ENCODE measurements around the gene TTN. TPM values are rescaled to one million over a fixed set of nuclear protein-coding genes. Genes with fewer than 3 reads are reported as not detected.

The TTN gene
- total and polyA plus RNA-seq, 2 of the 8 experiments (the other 6 are each of a cell fraction or from before 2014, with no cell fraction given) = 0.30 to 9.7 TPM

DNA sequence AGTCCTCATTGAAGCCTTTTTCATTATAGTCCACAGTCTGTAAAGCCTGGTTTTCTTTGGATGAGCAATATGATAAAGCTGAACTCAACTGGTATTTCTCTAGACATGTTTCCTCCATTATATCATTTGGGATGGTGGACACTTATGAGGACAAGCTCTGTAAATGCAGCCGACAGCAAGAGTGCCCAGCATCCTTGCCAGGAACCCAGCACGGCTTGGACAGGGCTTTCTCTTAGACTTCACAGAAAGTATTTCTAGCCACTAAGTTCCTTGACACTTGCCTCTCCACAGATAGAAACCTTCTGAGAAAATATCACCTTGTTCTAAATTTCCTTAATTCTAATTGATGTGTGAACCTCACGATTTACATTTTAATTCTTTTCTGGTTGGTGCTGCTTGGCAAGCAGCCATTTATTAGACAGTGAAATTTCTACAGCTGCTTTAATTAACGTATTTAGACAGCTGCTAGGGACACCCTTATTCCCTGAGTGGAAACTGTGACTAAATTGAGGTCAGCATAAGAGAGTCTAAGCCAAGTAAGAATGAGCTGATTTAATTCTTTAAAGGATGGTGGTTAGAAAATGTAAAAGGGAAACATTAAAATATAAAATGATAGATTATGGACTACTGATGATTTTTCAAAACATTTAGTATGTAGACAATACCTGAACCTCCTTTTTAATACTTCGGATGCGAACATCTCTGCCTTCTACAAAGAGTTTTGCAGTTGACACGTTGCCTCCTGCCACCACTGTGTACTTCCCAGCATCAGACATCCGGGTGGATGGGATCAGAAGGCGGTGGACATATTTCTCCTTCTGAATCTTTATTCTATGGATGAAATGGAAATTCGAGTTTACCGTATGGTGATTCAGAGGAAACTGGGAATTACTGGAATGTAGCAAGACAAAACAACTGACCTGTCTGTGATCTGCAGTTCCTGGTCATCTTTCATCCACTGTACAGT, 39.8 kb downstream of the TTN start (continued):
- TF ChIP-seq, protein P1, sequence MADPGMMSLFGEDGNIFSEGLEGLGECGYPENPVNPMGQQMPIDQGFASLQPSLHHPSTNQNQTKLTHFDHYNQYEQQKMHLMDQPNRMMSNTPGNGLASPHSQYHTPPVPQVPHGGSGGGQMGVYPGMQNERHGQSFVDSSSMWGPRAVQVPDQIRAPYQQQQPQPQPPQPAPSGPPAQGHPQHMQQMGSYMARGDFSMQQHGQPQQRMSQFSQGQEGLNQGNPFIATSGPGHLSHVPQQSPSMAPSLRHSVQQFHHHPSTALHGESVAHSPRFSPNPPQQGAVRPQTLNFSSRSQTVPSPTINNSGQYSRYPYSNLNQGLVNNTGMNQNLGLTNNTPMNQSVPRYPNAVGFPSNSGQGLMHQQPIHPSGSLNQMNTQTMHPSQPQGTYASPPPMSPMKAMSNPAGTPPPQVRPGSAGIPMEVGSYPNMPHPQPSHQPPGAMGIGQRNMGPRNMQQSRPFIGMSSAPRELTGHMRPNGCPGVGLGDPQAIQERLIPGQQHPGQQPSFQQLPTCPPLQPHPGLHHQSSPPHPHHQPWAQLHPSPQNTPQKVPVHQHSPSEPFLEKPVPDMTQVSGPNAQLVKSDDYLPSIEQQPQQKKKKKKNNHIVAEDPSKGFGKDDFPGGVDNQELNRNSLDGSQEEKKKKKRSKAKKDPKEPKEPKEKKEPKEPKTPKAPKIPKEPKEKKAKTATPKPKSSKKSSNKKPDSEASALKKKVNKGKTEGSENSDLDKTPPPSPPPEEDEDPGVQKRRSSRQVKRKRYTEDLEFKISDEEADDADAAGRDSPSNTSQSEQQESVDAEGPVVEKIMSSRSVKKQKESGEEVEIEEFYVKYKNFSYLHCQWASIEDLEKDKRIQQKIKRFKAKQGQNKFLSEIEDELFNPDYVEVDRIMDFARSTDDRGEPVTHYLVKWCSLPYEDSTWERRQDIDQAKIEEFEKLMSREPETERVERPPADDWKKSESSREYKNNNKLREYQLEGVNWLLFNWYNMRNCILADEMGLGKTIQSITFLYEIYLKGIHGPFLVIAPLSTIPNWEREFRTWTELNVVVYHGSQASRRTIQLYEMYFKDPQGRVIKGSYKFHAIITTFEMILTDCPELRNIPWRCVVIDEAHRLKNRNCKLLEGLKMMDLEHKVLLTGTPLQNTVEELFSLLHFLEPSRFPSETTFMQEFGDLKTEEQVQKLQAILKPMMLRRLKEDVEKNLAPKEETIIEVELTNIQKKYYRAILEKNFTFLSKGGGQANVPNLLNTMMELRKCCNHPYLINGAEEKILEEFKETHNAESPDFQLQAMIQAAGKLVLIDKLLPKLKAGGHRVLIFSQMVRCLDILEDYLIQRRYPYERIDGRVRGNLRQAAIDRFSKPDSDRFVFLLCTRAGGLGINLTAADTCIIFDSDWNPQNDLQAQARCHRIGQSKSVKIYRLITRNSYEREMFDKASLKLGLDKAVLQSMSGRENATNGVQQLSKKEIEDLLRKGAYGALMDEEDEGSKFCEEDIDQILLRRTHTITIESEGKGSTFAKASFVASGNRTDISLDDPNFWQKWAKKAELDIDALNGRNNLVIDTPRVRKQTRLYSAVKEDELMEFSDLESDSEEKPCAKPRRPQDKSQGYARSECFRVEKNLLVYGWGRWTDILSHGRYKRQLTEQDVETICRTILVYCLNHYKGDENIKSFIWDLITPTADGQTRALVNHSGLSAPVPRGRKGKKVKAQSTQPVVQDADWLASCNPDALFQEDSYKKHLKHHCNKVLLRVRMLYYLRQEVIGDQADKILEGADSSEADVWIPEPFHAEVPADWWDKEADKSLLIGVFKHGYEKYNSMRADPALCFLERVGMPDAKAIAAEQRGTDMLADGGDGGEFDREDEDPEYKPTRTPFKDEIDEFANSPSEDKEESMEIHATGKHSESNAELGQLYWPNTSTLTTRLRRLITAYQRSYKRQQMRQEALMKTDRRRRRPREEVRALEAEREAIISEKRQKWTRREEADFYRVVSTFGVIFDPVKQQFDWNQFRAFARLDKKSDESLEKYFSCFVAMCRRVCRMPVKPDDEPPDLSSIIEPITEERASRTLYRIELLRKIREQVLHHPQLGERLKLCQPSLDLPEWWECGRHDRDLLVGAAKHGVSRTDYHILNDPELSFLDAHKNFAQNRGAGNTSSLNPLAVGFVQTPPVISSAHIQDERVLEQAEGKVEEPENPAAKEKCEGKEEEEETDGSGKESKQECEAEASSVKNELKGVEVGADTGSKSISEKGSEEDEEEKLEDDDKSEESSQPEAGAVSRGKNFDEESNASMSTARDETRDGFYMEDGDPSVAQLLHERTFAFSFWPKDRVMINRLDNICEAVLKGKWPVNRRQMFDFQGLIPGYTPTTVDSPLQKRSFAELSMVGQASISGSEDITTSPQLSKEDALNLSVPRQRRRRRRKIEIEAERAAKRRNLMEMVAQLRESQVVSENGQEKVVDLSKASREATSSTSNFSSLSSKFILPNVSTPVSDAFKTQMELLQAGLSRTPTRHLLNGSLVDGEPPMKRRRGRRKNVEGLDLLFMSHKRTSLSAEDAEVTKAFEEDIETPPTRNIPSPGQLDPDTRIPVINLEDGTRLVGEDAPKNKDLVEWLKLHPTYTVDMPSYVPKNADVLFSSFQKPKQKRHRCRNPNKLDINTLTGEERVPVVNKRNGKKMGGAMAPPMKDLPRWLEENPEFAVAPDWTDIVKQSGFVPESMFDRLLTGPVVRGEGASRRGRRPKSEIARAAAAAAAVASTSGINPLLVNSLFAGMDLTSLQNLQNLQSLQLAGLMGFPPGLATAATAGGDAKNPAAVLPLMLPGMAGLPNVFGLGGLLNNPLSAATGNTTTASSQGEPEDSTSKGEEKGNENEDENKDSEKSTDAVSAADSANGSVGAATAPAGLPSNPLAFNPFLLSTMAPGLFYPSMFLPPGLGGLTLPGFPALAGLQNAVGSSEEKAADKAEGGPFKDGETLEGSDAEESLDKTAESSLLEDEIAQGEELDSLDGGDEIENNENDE (IDR thresholded peaks at IDR 0.05; ENCODE audit: insufficient replicate concordance, low read length) = no peak
- TF ChIP-seq EZH2 (IDR thresholded peaks at IDR 0.05; ENCODE audit: low read depth, low read length, severe bottlenecking) (no peak), POU5F1 (IDR thresholded peaks at IDR 0.05; ENCODE audit: low read depth, low read length) (no peak), PHF8 (conservative IDR thresholded peaks at IDR 0.05; ENCODE audit: low read depth, low read length) (no peak), HDAC6 (IDR thresholded peaks at IDR 0.05; ENCODE audit: low read depth, low read length) (no peak), GTF2F1 (IDR thresholded peaks at IDR 0.05; ENCODE audit: borderline replicate concordance, low read depth, low read length) (no peak), HDAC2 (IDR thresholded peaks at IDR 0.05; ENCODE audit: borderline replicate concordance in 1 of 2, low read depth in 2 of 2, low read length in 2 of 2) (no peak)
- TF ChIP-seq, protein P2, sequence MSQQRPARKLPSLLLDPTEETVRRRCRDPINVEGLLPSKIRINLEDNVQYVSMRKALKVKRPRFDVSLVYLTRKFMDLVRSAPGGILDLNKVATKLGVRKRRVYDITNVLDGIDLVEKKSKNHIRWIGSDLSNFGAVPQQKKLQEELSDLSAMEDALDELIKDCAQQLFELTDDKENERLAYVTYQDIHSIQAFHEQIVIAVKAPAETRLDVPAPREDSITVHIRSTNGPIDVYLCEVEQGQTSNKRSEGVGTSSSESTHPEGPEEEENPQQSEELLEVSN (IDR thresholded peaks at IDR 0.05) = no peak

All from H1 (cell line).